Measurements from ENCODE around the gene HOMER2.
"Not testable (repeated sequence)": the region's sequence is repeated elsewhere in the genome, so short reads cannot be mapped to it uniquely, and the experiment has no call there.

The HOMER2 gene

GRCh38 chr15:82964890-82965289, 12.4 kb upstream of the HOMER2 start:
- DNase-seq (ENCODE audit: low read depth): no peak

DNA sequence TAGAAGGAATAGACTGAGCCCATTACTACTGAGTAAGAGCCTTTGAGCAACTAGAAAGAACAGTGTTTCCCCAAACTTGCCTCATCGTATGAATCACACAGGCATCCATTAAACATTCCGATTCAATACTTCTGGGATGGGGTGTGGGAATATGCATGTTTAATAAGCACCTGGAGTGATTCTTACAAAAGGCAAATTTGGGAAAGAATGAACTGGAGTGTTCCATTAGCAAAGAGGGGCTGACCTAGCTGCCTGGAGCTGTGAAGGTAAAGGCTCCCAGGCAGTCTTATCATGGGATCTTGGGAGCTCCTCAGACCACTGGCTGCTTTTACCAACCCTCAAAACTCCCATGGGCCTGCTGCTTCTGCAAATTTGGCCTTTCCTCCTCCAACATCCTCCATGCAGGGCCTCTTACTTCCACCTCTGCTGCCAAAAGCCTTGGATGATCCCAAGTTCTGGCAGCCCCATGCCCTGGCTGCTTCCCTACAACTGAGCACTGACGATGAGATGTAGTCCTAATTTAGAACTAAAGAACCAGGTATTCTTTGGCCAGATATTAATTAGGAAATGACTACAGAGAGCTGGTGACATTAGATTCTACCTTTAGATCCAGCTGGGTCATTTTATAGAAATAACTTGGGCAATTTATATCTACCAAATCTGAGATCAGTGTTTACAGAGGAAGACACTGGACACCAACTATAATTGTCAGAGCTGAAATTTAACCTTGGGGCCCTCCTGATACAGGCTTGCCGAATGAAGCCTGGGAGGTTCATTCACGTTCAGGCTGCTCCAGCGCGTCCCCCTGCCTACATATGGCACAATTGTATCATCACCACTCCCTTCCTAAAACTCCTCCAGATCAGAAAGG, 11.2 kb upstream of the HOMER2 start:
- DNase-seq (ENCODE audit: low read depth): no peak

- no peak for DNase-seq (ENCODE audit: low read depth)
These were observed 8.2 kb upstream of the HOMER2 start for GRCh38 chr15:82960766-82961165.

GRCh38 chr15:82959423-82959822, 6.9 kb upstream of the HOMER2 start:
- no peak for DNase-seq (ENCODE audit: low read depth)

DNA sequence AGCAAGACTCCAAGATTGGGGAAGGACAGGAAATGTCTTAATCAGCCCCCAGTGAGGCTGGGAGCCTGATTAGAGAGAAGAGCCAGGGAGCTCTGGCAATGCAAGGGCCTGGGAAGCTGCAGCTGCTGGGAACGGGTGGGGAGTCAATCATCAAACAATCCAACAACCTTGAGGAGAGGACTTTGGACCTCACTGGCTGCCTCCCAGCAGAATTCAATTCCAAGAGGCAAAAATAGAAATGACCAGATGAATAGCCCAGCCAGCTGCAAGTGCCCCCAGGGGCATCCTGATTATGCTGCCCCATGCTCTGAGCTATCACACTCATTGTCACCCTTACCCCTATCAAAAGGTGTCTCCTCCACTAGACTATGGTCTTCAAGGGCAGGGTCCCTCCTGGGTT, 6.1 kb upstream of the HOMER2 start:
- DNase-seq (ENCODE audit: low read depth): no peak

DNA sequence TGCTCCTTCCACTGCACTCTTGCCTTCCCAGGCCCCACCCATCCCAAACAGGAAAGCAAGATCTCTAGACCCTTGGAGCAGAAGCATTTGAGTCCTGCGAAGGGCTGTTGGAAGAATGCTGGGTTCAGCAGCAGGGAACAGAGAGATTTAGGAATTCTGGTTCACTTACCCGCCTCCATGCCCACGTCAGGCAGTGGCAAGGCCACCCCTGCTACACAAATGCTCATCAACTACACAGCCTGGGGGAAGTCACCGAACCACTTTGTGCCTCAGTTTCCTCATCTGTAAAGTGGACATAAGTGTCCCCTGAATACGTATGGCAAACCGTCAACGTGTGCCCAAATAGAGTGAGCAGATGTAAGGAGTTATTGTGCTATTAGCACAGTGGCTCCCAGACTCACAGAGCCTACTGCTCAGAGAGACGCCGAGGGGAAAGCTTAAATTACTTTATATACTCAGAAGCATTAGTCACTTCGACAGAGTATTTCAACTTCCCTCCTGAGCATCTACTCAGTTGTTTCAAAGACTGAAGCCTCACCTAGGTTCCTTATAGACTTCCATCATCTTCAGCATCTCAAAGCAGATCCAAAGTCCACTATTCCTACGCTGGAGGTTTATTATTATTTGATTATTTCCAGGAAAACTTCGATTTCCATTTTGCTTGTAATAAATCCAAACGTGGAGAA, 905 bp downstream of the HOMER2 start:
- no peak for DNase-seq (ENCODE audit: low read depth)

DNA sequence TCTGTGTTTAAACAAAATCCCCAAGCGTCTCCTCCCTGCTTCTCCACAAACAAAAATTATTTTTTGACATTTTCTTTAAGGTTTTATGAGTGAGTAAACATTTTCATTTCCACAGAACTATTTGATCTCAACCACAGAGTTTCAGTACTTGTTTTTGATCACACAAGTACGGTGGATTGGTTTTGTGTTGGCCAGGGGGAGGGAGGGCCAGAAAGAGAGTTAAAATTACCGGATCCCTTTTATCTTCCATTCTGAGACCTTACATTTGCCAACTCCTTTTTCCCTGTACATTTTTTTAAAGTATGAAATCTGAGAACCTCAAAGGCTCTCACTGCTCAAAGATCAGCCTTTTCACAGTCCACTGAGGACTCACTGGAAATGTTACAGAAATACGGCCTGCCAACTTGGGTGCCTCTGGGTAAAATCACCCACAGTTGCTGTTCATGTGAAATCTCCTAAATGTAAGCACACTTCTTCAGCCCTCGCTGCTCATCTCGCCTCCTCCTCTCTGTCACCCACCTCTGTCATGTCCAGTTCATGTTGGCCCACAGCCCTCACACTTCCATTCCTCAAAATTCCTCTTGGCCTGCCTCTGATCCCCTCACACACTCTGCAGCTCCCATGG, 1.7 kb downstream of the HOMER2 start:
- no peak for DNase-seq (ENCODE audit: low read depth)

- no peak for DNase-seq (ENCODE audit: low read depth)
These were observed 2.2 kb downstream of the HOMER2 start for GRCh38 chr15:82950295-82950694.

GRCh38 chr15:82946155-82946701, 6.3 kb downstream of the HOMER2 start:
- DNase-seq (ENCODE audit: low read depth): no peak

GRCh38 chr15:82945326-82945725, 7.2 kb downstream of the HOMER2 start:
- DNase-seq (ENCODE audit: low read depth): no peak

- DNase-seq (ENCODE audit: low read depth): no peak
These were observed 7.7 kb downstream of the HOMER2 start for GRCh38 chr15:82944821-82945220.

DNA sequence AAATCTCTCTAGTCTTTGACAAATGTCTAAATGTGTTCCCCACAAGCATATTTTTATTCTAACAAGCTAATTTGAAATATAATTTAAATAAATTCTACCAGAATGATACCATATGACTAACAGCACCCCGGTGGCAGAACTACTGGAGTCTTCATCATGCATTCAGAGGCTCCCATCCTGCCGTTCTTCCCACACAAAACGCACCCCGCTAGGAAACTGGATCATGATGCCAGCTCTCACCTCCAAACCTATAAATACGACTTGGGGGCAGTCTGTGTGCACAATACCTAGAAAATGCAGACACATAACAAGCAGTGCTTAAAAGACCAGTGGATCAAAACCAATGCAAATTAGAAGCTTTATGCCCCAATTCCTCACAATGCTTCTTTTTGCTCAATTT, 8.5 kb downstream of the HOMER2 start:
- DNase-seq (ENCODE audit: low read depth): no peak

DNA sequence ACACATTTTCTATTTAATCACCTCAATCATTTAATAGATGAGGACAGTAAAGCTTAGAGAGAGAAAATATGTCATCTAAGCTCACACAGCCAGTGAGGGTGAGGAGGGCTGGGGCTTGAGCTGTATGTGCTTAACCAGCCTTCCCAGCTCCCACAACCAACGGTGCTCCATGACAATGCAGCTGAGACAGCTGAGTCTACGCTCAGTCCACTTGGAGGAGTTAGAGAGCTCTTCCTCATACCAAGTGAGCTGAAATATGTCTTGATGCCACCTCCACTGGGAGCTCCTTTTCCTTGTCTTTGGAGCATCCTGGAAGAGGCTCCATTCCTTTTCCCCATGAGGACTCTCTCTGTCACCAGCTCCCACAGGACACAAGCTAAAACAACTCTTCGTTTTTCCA, 9.3 kb downstream of the HOMER2 start:
- DNase-seq (ENCODE audit: low read depth): no peak

DNA sequence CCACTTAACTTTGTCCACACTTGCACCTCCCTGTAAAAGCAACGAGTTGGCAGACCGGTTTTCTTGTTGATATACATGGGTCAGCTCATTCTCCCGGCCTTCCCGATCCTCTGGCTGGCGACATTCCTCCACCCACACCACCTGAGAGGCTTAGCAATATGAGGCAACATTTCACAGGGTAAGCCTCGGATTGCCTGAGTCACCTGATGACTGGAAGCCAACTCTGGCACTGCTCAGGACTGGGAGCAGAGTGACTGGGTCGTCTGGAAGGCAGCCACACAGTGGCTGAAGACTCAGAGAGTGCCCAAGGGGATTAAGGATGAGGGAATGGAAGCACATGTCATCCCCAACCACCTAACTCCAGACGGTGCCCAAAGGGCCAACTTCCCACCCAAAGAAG, 9.8 kb downstream of the HOMER2 start:
- DNase-seq (ENCODE audit: low read depth): no peak

DNA sequence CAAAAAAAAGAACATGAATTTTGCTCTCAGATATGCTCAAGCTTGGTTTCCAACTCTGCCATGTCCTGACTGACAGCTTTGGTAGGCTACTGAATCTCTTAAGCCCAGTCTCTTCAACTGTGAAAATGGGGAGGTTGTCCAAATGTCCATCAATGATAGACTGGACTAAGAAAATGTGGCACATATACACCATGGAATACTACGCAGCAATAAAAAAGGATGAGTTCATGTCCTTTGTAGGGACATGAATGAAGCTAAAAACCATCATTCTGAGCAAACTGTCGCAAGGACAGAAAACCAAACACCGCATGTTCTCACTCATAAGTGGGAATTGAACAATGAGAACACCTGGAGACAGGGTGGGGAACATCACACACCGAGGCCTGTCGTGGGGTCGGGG, 12.8 kb downstream of the HOMER2 start:
- DNase-seq (ENCODE audit: low read depth): not testable (repeated sequence)

- no peak for DNase-seq (ENCODE audit: low read depth)
These were observed 14.8 kb downstream of the HOMER2 start for GRCh38 chr15:82937712-82938058.

GRCh38 chr15:82936966-82937711, 15.4 kb downstream of the HOMER2 start:
- DNase-seq (ENCODE audit: low read depth): no peak

DNA sequence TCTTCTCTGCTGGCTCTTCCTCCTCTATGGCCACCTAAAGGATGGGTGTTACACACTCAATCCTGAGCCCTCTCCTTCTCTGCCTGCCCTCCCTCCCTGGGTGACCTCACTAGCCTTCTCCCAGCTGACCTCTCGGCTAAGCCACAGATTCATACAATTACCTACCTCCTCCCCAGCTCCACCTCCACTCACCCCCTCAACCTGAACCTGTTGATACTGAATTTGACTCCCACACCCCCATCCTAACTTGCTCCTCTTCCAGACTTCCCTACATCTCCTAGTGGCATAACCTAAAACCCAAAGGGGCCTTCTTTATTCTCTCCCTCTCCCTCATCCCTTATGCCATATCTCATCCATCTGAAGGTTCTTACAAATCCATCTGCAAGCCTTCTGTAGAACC, 17.1 kb downstream of the HOMER2 start:
- no peak for DNase-seq (ENCODE audit: low read depth)

DNA sequence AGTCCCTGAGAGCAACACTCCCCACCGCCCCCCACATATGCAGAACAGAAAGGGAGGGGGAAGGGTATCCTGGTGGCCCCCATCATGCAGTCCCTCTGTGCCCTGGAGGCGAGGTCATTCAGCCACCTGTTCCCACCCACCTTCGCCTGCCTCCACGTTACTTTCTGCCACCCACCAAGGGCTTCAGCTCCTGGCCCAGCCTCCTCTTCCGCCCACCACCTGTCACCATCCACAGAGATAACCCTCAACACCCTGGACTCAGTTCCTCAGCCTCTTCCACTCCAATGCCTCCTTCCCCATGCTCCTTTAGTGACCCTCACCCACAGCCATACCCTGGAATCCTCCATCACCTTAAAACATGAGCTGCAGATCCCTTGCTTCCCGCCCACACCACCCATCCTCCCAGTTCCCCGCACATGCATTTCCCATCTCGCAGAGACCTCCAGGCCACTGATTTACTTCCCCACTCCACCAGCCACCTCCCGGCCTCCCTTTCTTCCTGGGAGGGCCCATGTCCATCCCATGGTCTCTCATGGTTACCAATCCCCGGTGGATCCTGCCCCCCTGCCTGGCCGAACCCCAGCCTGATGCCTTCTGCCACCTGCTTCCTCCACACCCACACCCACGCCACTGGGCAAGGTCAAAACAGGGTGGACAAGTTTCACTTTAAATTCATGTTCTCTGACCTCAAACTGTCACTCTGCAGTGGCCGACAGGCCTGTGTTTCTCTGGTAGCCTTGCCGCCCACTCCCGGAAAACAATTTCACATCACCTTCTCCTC, 18.2 kb downstream of the HOMER2 start:
- DNase-seq (ENCODE audit: low read depth): no peak

DNA sequence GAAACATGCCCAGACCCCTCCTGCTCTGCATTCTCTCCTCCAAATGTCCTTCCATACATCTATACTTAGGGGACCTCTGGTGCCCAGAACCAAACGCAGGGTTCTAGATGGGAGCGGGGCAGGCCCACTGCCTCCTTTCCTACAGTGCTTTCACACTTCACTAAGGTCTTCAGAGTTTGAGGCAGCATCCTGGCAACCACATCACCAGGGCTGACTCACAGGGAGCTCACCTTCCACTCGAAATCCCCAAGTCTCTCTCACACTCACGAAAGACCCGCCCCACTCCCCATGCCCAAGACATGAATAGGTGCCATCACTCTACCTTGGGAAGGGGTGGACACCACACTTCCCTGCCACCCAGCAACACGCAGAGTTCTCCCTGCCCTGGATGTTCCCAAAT, 18.9 kb downstream of the HOMER2 start:
- no peak for DNase-seq (ENCODE audit: low read depth)

- DNase-seq (ENCODE audit: low read depth): no peak
These were observed 21.3 kb downstream of the HOMER2 start for GRCh38 chr15:82931221-82931620.
